HG02970 (cell line): ENCODE data around the gene ANKRD55.
"Not testable (repeated sequence)": the region's sequence is repeated elsewhere in the genome, so short reads cannot be mapped to it uniquely, and the experiment has no call there.

ENCODE experiments used
- ATAC-seq: cut with Tn5 transposase; IDR thresholded peaks from one replicate; pipeline ENCODE4 v1.9.1; 2021; ENCODE audit warnings: mild to moderate bottlenecking, moderate library complexity, moderate number of reproducible peaks; ENCODE audit not compliant: unreplicated experiment, low FRiP score

The ANKRD55 gene

GRCh38 chr5:56150756-56151155 lies 82.4 kb downstream of the ANKRD55 start:
- not testable (repeated sequence) for ATAC-seq

GRCh38 chr5:56148453-56148971 lies 84.6 kb downstream of the ANKRD55 start:
- ATAC-seq, result peak; percentile 80

- no peak for ATAC-seq
Measured at GRCh38 chr5:56147659-56148230, 85.4 kb downstream of the ANKRD55 start.

GRCh38 chr5:56147106-56147505 lies 86.0 kb downstream of the ANKRD55 start:
- no peak for ATAC-seq

- no peak for ATAC-seq
Measured at GRCh38 chr5:56146674-56147073, 86.5 kb downstream of the ANKRD55 start.

- ATAC-seq, result no peak
Measured at GRCh38 chr5:56145511-56145910, 87.6 kb downstream of the ANKRD55 start.

GRCh38 chr5:56145106-56145505 lies 88.0 kb downstream of the ANKRD55 start:
- ATAC-seq, result no peak

GRCh38 chr5:56144211-56144610 lies 88.9 kb downstream of the ANKRD55 start:
- ATAC-seq, result no peak

GRCh38 chr5:56143373-56143714 lies 89.8 kb downstream of the ANKRD55 start:
- ATAC-seq, result no peak

- ATAC-seq, result peak; percentile 66
Measured at GRCh38 chr5:56142614-56143372, 90.3 kb downstream of the ANKRD55 start.

- ATAC-seq, result no peak
Measured at GRCh38 chr5:56142233-56142613, 90.9 kb downstream of the ANKRD55 start.

- no peak for ATAC-seq
Measured at GRCh38 chr5:56140073-56140472, 93.1 kb downstream of the ANKRD55 start.

- ATAC-seq, result no peak
Measured at GRCh38 chr5:56130664-56131063, 102.5 kb downstream of the ANKRD55 start.

- ATAC-seq, result no peak
Measured at GRCh38 chr5:56129288-56129687, 103.8 kb downstream of the ANKRD55 start.

GRCh38 chr5:56128113-56128512 lies 105.0 kb downstream of the ANKRD55 start:
- ATAC-seq, result no peak

GRCh38 chr5:56126487-56127179 lies 106.5 kb downstream of the ANKRD55 start:
- no peak for ATAC-seq

GRCh38 chr5:56123531-56124243 lies 109.4 kb downstream of the ANKRD55 start:
- no peak for ATAC-seq

- ATAC-seq, result not testable (repeated sequence)
Measured at GRCh38 chr5:56122360-56122985, 110.7 kb downstream of the ANKRD55 start.

GRCh38 chr5:56119050-56119449 lies 114.1 kb downstream of the ANKRD55 start:
- no peak for ATAC-seq

- no peak for ATAC-seq
Measured at GRCh38 chr5:56116599-56117141, 116.5 kb downstream of the ANKRD55 start.
